ENCODE data around the gene OR51D1. TPM values are rescaled to one million over a fixed set of nuclear protein-coding genes. Genes with fewer than 3 reads are reported as not detected.

The OR51D1 gene
- total RNA-seq, 1 donor from 2014 or later, result not detected

- intact Hi-C loops (cut with micrococcal nuclease), result no loop called here
- Histone ChIP-seq H3K27me3 (ENCODE audit: low read depth) (no peaks in the 10 kb centered on the region), H3K36me3 (no peaks in the 10 kb centered on the region), H3K4me3 (no peak overlapping the region), H3K4me1 (no peaks in the 10 kb centered on the region), H3K9me3 (replicated peaks) (no peaks in the 10 kb centered on the region), H3K27ac (replicated peaks) (no peak overlapping the region)
- DNase-seq, result no peak
- no peak for TF ChIP-seq CTCF (IDR thresholded peaks at IDR 0.05; ENCODE audit: borderline replicate concordance)
These were observed 40.7 kb downstream of the OR51D1 start for GRCh38 chr11:4677948-4678347.

GRCh38 chr11:4680341-4680740 lies 43.1 kb downstream of the OR51D1 start:
- Histone ChIP-seq H3K36me3 (no peaks in the 10 kb centered on the region), H3K4me3 (no peak overlapping the region), H3K4me1 (no peaks in the 10 kb centered on the region), H3K9me3 (replicated peaks) (no peaks in the 10 kb centered on the region), H3K27ac (replicated peaks) (no peak overlapping the region), H3K27me3 (ENCODE audit: low read depth) (no peaks in the 10 kb centered on the region)
- no peak for DNase-seq
- intact Hi-C loops (cut with micrococcal nuclease), result no loop called here
- TF ChIP-seq CTCF (IDR thresholded peaks at IDR 0.05; ENCODE audit: borderline replicate concordance), result no peak

- intact Hi-C loops (cut with micrococcal nuclease), result no loop called here
- DNase-seq, result no peak
These were observed 45.5 kb downstream of the OR51D1 start for GRCh38 chr11:4682623-4683419.

GRCh38 chr11:4684631-4685285 lies 47.5 kb downstream of the OR51D1 start:
- H3K4me1 ChIP-seq, result no peaks in the 10 kb centered on the region
- H3K27ac ChIP-seq (replicated peaks), result no peak overlapping the region
- no peak for TF ChIP-seq CTCF (IDR thresholded peaks at IDR 0.05; ENCODE audit: borderline replicate concordance)
- H3K27me3 ChIP-seq (ENCODE audit: low read depth), result no peaks in the 10 kb centered on the region
- H3K4me3 ChIP-seq, result no peak overlapping the region
- DNase-seq, result no peak
- H3K9me3 ChIP-seq (replicated peaks), result no peaks in the 10 kb centered on the region
- intact Hi-C loops (cut with micrococcal nuclease), result no loop called here
- H3K36me3 ChIP-seq, result no peaks in the 10 kb centered on the region

More at GRCh38 chr11:4682623-4683419, 45.5 kb downstream of the OR51D1 start:
- Histone ChIP-seq H3K36me3 (no peaks in the 10 kb centered on the region), H3K27ac (replicated peaks) (no peak overlapping the region), H3K27me3 (ENCODE audit: low read depth) (no peaks in the 10 kb centered on the region), H3K9me3 (replicated peaks) (no peaks in the 10 kb centered on the region), H3K4me1 (no peaks in the 10 kb centered on the region), H3K4me3 (no peak overlapping the region)
- TF ChIP-seq CTCF (IDR thresholded peaks at IDR 0.05; ENCODE audit: borderline replicate concordance), result no peak

Other genes starting within 250 kb of the OR51D1 start
- 8.4 TPM for gene TRIM21, start 243.8 kb upstream of the OR51D1 start, total RNA-seq
- gene OR52K2, start 188.2 kb upstream of the OR51D1 start, total RNA-seq, result not detected
- gene OR52K1, start 154.8 kb upstream of the OR51D1 start, total RNA-seq, result not detected
- gene OR52M1, start 92.3 kb upstream of the OR51D1 start, total RNA-seq, result not detected
- gene OR52I2, start 55.7 kb upstream of the OR51D1 start, total RNA-seq, result not detected
- not detected for gene OR52I1, start 43.4 kb upstream of the OR51D1 start, total RNA-seq
- 10.6 TPM for gene TRIM68, start 29.2 kb upstream of the OR51D1 start, total RNA-seq
- 1.3 TPM for gene OR51E1, start 6.5 kb downstream of the OR51D1 start, total RNA-seq
- not detected for gene OR51E2, start 60.4 kb downstream of the OR51D1 start, total RNA-seq
- not detected for gene MMP26, start 67.3 kb downstream of the OR51D1 start, total RNA-seq
- gene OR51F1, start 132.5 kb downstream of the OR51D1 start, total RNA-seq, result not detected
- gene OR52R1, start 166.9 kb downstream of the OR51D1 start, total RNA-seq, result not detected
- not detected for gene OR51F2, start 183.8 kb downstream of the OR51D1 start, total RNA-seq
- not detected for gene OR51S1, start 211.7 kb downstream of the OR51D1 start, total RNA-seq
- gene OR51T1, start 244.4 kb downstream of the OR51D1 start, total RNA-seq, result not detected